CD4-positive, alpha-beta T cell (primary cell): ENCODE data around the gene TIAM1. TPM values are rescaled to one million over a fixed set of nuclear protein-coding genes. Genes with fewer than 3 reads are reported as not detected.

Experiments
- ATAC-seq: fragments of 200-7000 bp; cut with Tn5 transposase; one replicate; pipeline ENCODE4 v1.10.0; 2022; ENCODE audit warnings: mild to moderate bottlenecking; ENCODE audit not compliant: poor library complexity
- CTCF ChIA-PET: fragments of 350-600 bp; sonication (Branson Sonifier 250); formaldehyde crosslinking; loops from one replicate; lab custom pipeline; 2021; ENCODE audit warnings: antibody characterized with exemption, inconsistent platforms; lab: Charles Lee
- POLR2A ChIA-PET: fragments of 350-600 bp; sonication (Branson Sonifier 250); formaldehyde crosslinking; loops from one replicate; lab custom pipeline; 2021; ENCODE audit warnings: antibody characterized with exemption, inconsistent platforms; lab: Charles Lee
- DNase-seq, 14 experiments: peaks; one replicate each; pipeline ENCODE4 v3.0.0-alpha.2; 2013 to 2020; ENCODE audit warnings: mixed read lengths in 2 of 14
- H3K27ac ChIP-seq, 2 donors: one replicate each; pipeline versions ENCODE4 v1.5.1 to v1.7.0; 2013; ENCODE audit warnings: low read length in 2 of 2, low read depth in 1 of 2, mild to moderate bottlenecking in 1 of 2
- H3K27me3 ChIP-seq, 2 experiments: 1 replicate in 1 of 2; 2 replicates in 1 of 2; pipeline versions ENCODE4 v1.6.1 to v1.7.0; 2013; ENCODE audit warnings: low read length in 2 of 2, control low read depth in 1 of 2, mild to moderate bottlenecking in 1 of 2, moderate library complexity in 1 of 2; ENCODE audit not compliant: insufficient read depth in 2 of 2, control insufficient read depth in 1 of 2
- H3K36me3 ChIP-seq: one replicate; pipeline ENCODE4 v1.6.1; 2013; ENCODE audit warnings: low read length, control low read depth; ENCODE audit not compliant: insufficient read depth
- H3K4me1 ChIP-seq: one replicate; pipeline ENCODE4 v1.6.1; 2013; ENCODE audit warnings: low read length, control low read depth; ENCODE audit not compliant: insufficient read depth
- H3K4me3 ChIP-seq: one replicate; pipeline ENCODE4 v1.5.1; 2013; ENCODE audit warnings: mild to moderate bottlenecking, low read length, moderate library complexity
- H3K9me3 ChIP-seq, 2 experiments: 1 replicate in 1 of 2; 2 replicates in 1 of 2; pipeline versions ENCODE4 v1.6.1 to v1.7.0; 2013; ENCODE audit warnings: low read length in 2 of 2, mild to moderate bottlenecking in 2 of 2, control low read depth in 1 of 2, moderate library complexity in 1 of 2; ENCODE audit not compliant: control insufficient read depth in 1 of 2, insufficient read depth in 1 of 2
- H3K27ac Mint-ChIP-seq: one replicate; pipeline ENCODE4 v1.8.0; 2020; ENCODE audit warnings: mixed read lengths
- H3K27me3 Mint-ChIP-seq: one replicate; pipeline ENCODE4 v1.8.0; 2021; ENCODE audit warnings: mixed read lengths
- H3K36me3 Mint-ChIP-seq: one replicate; pipeline ENCODE4 v1.8.0; 2021; ENCODE audit warnings: low read depth, mixed read lengths
- H3K4me1 Mint-ChIP-seq: one replicate; pipeline ENCODE4 v1.8.0; 2021; ENCODE audit warnings: low read depth, mixed read lengths
- H3K4me3 Mint-ChIP-seq: one replicate; pipeline ENCODE4 v1.8.0; 2020; ENCODE audit warnings: mild to moderate bottlenecking, mixed read lengths
- H3K9me3 Mint-ChIP-seq: one replicate; pipeline ENCODE4 v1.8.0; 2020; ENCODE audit warnings: mixed read lengths
- intact Hi-C, 2 experiments: fragments of 100-400 bp; cut with DNase I in 1 of 2; cut with micrococcal nuclease in 1 of 2; formaldehyde crosslinking; loops; one replicate each; pipeline versions ENCODE4 v1.15.1 to v1.9.0; 2023 to 2025; cut with DNase I, micrococcal nuclease
- total RNA-seq, 174 experiments: library from RNA in 2 of 174; stranded (reverse) in 2 of 174; gene quantifications; one replicate each; pipeline ENCODE4 v1.2.3 and lab custom pipeline; 2021 to 2026
- TF ChIP-seq, protein P1 (sequence below): fragments of 200-600 bp; IDR thresholded peaks from one replicate; pipeline ENCODE4 v1.8.0; 2022; ENCODE audit warnings: antibody characterized with exemption, mild to moderate bottlenecking

Gene TIAM1
- total RNA-seq, 2 experiments from 2014 or later: 39.6 to 39.8 TPM

DNA sequence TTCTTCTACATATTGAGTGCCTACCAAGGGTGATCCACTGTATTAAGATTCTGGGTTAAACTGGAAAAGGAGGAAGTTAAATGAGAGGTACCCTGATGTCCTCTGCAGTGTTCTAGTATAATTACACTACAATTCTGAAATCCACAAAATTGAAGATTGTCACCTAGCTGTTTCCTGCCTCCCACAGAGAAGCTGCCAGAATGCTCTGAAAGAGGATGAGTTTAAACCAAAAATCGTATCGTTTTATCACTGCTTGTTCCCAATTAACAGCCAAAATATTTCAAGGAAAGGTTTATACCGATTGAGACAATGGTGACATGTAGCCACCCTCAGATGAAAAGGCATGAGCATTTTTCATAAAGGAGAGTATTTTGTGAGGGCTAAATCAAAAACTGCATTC lies 28.0 kb downstream of the TIAM1 start:
- H3K36me3 ChIP-seq: no peaks in the 10 kb centered on the region
- POLR2A ChIA-PET: no interaction called here
- intact Hi-C loops: no loop called here
- H3K27me3 ChIP-seq: no peaks in the 10 kb centered on the region
- no peaks in the 10 kb centered on the region for H3K27me3 Mint-ChIP-seq
- H3K9me3 ChIP-seq: no peaks in the 10 kb centered on the region
- no peak overlapping the region for H3K4me3 Mint-ChIP-seq
- TF ChIP-seq, protein P1, sequence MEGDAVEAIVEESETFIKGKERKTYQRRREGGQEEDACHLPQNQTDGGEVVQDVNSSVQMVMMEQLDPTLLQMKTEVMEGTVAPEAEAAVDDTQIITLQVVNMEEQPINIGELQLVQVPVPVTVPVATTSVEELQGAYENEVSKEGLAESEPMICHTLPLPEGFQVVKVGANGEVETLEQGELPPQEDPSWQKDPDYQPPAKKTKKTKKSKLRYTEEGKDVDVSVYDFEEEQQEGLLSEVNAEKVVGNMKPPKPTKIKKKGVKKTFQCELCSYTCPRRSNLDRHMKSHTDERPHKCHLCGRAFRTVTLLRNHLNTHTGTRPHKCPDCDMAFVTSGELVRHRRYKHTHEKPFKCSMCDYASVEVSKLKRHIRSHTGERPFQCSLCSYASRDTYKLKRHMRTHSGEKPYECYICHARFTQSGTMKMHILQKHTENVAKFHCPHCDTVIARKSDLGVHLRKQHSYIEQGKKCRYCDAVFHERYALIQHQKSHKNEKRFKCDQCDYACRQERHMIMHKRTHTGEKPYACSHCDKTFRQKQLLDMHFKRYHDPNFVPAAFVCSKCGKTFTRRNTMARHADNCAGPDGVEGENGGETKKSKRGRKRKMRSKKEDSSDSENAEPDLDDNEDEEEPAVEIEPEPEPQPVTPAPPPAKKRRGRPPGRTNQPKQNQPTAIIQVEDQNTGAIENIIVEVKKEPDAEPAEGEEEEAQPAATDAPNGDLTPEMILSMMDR: no peak
- ATAC-seq (no peak), DNase-seq (no peak)
- H3K27ac Mint-ChIP-seq: no peak overlapping the region
- no peak overlapping the region for H3K4me3 ChIP-seq
- no peak overlapping the region for H3K27ac ChIP-seq
- no peaks in the 10 kb centered on the region for H3K9me3 Mint-ChIP-seq
- H3K4me1 ChIP-seq: no peaks in the 10 kb centered on the region
- no peaks in the 10 kb centered on the region for H3K36me3 Mint-ChIP-seq
- no peaks in the 10 kb centered on the region for H3K4me1 Mint-ChIP-seq
- CTCF ChIA-PET: no interaction called here

DNA sequence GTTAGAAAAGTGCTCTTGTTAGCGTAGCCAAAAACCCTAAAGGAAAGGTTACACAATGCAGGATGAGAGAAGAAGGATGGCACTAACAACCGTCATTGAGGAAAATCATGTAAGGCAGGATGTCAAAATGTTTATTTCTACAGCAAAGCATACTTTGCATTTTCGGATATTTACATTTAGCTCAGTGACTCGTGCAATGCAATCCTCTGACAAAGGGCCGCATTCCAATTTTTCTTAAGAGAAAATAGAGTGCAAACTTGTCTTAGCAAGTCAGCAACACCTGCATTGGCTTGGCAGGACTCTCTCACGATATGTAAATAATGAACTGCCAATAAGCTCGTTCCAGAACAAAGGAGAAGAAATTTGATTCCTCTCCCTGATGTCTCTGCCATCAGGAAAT lies 33.3 kb downstream of the TIAM1 start:
- TF ChIP-seq, protein P1: no peak
- ChIA-PET POLR2A (no interaction called here), CTCF (no interaction called here)
- Histone ChIP-seq H3K27ac (no peak overlapping the region), H3K4me3 (no peak overlapping the region), H3K9me3 (no peaks in the 10 kb centered on the region), H3K36me3 (no peaks in the 10 kb centered on the region), H3K4me1 (no peaks in the 10 kb centered on the region), H3K27me3 (no peaks in the 10 kb centered on the region)
- no peaks in the 10 kb centered on the region for H3K4me1 Mint-ChIP-seq
- H3K27ac Mint-ChIP-seq: no peak overlapping the region
- ATAC-seq: no peak
- H3K4me3 Mint-ChIP-seq: no peak overlapping the region
- intact Hi-C loops: no loop called here
- H3K36me3 Mint-ChIP-seq: no peaks in the 10 kb centered on the region
- DNase-seq: no peak
- H3K27me3 Mint-ChIP-seq: no peaks in the 10 kb centered on the region
- no peaks in the 10 kb centered on the region for H3K9me3 Mint-ChIP-seq

DNA sequence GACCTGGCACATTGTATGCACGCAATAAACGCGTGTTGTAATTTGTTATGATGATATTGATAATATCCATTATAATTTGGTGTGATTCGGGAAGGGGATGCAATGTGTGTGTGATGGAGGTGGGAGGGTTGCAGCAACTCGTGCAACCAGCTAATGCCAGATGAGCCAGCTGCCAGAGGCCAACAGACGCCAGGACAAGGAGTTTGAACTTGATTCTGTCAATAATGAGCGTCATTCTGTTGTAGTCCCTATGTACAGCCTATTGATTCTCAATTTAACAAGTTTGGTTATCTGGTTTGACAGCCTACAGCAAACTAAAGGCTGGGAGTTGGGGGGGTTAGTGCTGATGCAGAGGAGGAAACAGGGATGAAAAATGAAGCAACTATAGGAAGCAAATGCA lies 35.5 kb downstream of the TIAM1 start:
- no peaks in the 10 kb centered on the region for H3K36me3 ChIP-seq
- H3K4me1 ChIP-seq: no peaks in the 10 kb centered on the region
- H3K4me1 Mint-ChIP-seq: no peaks in the 10 kb centered on the region
- intact Hi-C loops: loop anchor here in 1 of 2 experiments (5.0 kb wide), 1 partner anchor 36 kb away; no protein-coding TSS in a partner anchor
- CTCF ChIA-PET: no interaction called here
- H3K27ac Mint-ChIP-seq: no peak overlapping the region
- H3K9me3 Mint-ChIP-seq: no peaks in the 10 kb centered on the region
- no peak overlapping the region for H3K4me3 Mint-ChIP-seq
- no peak overlapping the region for H3K27ac ChIP-seq
- no peaks in the 10 kb centered on the region for H3K9me3 ChIP-seq
- DNase-seq (no peak), ATAC-seq (no peak)
- TF ChIP-seq, protein P1: no peak
- H3K27me3 Mint-ChIP-seq: no peaks in the 10 kb centered on the region
- no peaks in the 10 kb centered on the region for H3K27me3 ChIP-seq
- no peaks in the 10 kb centered on the region for H3K36me3 Mint-ChIP-seq
- POLR2A ChIA-PET: no interaction called here
- H3K4me3 ChIP-seq: no peak overlapping the region
